Activated naive CD4-positive, alpha-beta T cell treated with anti-CD3 and anti-CD28 coated beads, Interleukin-2, amount 50 U/mL, for 24 hours (primary cell): ENCODE measurements around the gene CDK5RAP2.
"Not testable (repeated sequence)": the region's sequence is repeated elsewhere in the genome, so short reads cannot be mapped to it uniquely, and the experiment has no call there.

Source experiments
- H3K27ac Mint-ChIP-seq: one replicate; pipeline ENCODE4 v1.8.0; 2021; ENCODE audit warnings: mild to moderate bottlenecking, mixed read lengths
- H3K27me3 Mint-ChIP-seq: one replicate; pipeline ENCODE4 v1.8.0; 2021; ENCODE audit warnings: mixed read lengths
- H3K36me3 Mint-ChIP-seq: one replicate; pipeline ENCODE4 v1.8.0; 2021; ENCODE audit warnings: mixed read lengths
- H3K4me1 Mint-ChIP-seq: one replicate; pipeline ENCODE4 v1.8.0; 2021; ENCODE audit warnings: mixed read lengths
- H3K4me3 Mint-ChIP-seq: one replicate; pipeline ENCODE4 v1.8.0; 2021; ENCODE audit warnings: mild to moderate bottlenecking, mixed read lengths
- H3K9me3 Mint-ChIP-seq: one replicate; pipeline ENCODE4 v1.8.0; 2021; ENCODE audit warnings: mixed read lengths

Gene CDK5RAP2

DNA sequence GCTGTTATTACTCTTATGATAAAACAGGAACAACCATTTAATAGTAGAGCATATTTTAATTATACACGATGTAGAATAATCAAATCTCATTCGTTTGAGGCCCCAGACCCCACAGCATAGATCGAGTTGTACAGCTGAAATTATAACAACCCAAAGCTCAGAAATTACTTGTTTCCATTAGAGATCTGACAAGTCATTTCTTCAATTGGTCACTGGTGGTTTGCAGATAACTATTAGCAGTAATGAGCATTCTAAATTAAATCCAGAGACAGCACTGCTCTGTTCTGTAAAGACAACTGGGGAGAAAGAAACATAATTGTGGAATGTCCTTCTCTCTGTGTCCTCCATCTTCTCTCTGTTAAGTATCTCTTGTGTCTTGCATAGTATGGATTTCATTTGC, 12.9 kb downstream of the CDK5RAP2 start:
- Mint-ChIP-seq H3K27me3 (no peaks in the 10 kb centered on the region), H3K9me3 (no peaks in the 10 kb centered on the region), H3K36me3 (peaks cover 45% of the 10 kb centered on the region)

DNA sequence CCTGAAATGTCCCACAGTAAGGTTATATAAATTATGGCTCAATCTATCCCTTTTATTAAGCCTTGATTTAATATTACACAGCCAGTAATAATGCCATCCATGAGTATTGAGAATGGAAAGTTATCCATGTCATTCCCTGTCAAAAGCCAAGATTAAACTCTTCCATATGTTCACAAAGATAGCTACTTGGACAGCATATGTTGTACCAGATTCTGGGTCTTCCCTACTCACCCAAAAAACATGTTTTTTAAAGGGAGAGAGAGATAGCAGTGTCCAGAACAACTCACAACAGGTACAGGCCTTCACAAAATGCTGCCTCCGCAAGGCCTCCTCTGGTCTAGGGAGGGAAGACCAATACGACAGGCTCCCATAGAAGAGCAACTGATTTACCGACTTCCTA, 15.4 kb downstream of the CDK5RAP2 start:
- Mint-ChIP-seq H3K36me3 (peaks cover 40% of the 10 kb centered on the region), H3K27me3 (no peaks in the 10 kb centered on the region)

More for the DNA sequence above, 12.9 kb downstream of the CDK5RAP2 start:
- no peak overlapping the region for H3K27ac Mint-ChIP-seq
- H3K4me1 Mint-ChIP-seq = peaks cover 26% of the 10 kb centered on the region
- no peak overlapping the region for H3K4me3 Mint-ChIP-seq

DNA sequence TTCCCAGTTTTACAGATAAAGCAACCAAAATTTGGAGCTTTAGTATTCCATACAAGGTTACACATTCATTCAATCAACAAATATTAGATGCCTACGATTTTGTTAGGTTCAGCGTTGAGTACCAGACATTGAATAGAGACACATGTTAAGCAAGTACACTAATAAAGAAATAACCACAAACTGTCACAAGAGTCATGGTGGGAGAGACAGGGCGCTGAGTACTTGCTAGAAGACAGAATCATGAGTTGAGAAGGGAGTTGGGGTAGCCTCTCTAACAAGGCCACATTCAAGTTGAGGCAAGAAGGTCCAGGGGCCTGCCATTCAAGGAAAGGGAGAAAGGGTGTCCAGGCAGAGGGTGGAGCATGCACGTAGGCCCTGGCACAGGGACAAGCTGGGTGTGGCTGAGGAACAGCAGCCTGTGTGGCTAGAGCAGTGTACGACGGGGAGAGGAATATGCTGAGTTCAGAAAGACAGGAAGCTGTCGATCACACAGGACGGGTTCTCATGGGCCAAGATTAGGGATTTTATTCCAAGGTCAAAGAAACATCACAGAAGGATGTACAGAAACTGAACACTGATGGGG, 17.0 kb downstream of the CDK5RAP2 start:
- Mint-ChIP-seq H3K9me3 (no peaks in the 10 kb centered on the region), H3K27me3 (no peaks in the 10 kb centered on the region)

More for the DNA sequence above, 15.4 kb downstream of the CDK5RAP2 start:
- Mint-ChIP-seq H3K4me1 (peaks cover 32% of the 10 kb centered on the region), H3K4me3 (no peak overlapping the region), H3K27ac (no peak overlapping the region), H3K9me3 (no peaks in the 10 kb centered on the region)

DNA sequence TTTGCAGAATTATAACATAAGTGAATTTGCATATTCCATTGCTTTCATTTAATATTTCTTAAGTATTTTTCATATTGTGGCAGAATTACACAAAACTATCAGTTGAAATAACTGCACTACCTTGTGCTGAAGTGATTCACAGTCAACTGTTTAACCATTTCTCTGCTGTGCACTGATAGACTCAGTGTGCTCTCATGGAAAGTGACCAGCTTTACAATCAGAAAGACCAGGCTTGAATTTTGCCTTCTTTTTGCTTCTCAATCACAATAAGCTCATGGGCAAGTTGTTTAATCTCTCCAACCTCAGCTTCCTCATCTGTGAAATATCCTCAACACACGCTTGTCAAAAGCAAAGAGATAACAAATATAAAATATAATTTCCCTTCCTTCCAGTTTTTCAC, 18.3 kb downstream of the CDK5RAP2 start:
- Mint-ChIP-seq H3K27me3 (no peaks in the 10 kb centered on the region), H3K36me3 (peaks cover 30% of the 10 kb centered on the region), H3K27ac (no peak overlapping the region), H3K4me1 (peaks cover 37% of the 10 kb centered on the region), H3K9me3 (no peaks in the 10 kb centered on the region), H3K4me3 (no peak overlapping the region)

More for the DNA sequence above, 17.0 kb downstream of the CDK5RAP2 start:
- H3K4me3 Mint-ChIP-seq = no peak overlapping the region
- no peak overlapping the region for H3K27ac Mint-ChIP-seq
- H3K4me1 Mint-ChIP-seq = peaks cover 37% of the 10 kb centered on the region
- peaks cover 36% of the 10 kb centered on the region for H3K36me3 Mint-ChIP-seq

DNA sequence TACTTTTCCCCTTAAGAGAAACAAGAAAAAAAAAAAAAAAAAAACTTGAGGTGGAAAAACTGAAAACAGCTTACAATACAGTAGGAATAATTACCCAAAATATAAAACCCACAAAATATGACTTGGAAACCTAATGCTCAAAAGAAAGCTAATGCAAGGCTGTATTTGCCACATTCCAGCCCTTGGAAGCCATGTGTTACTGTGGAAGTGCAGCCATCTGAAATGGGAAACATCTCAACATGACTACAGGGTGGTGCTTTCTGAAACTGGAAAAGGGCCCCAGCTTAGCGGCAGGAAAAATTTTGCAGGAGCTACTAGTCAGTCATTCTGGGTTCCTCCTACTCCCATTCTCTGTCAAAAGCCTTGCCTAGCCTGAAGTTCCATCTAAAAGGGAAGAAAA, 20.4 kb downstream of the CDK5RAP2 start:
- no peak overlapping the region for H3K4me3 Mint-ChIP-seq
- no peaks in the 10 kb centered on the region for H3K9me3 Mint-ChIP-seq
- peaks cover 27% of the 10 kb centered on the region for H3K4me1 Mint-ChIP-seq
- H3K27ac Mint-ChIP-seq = no peak overlapping the region
- H3K36me3 Mint-ChIP-seq = peaks cover 21% of the 10 kb centered on the region
- H3K27me3 Mint-ChIP-seq = no peaks in the 10 kb centered on the region

DNA sequence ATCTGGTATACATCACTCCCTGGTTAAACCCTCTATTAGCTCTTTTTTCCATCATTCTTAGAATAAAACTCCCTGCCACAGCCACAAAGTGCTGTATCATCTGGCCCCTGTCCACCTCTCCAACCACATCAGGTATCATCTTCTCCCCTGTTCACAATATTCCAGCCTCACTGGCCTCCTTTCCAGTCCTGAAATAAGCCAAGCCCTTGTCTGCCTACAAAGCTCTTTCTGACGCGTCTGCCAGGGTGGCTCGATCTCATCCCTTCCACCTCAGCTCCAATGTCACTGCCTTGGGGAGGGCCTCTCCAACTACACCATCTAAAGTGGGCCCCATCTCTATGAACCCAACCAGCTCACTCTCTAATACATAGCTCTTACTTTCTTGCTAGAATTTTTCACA, 21.5 kb downstream of the CDK5RAP2 start:
- no peaks in the 10 kb centered on the region for H3K27me3 Mint-ChIP-seq
- no peak overlapping the region for H3K4me3 Mint-ChIP-seq
- H3K4me1 Mint-ChIP-seq = peaks cover 27% of the 10 kb centered on the region
- H3K27ac Mint-ChIP-seq = no peak overlapping the region
- no peaks in the 10 kb centered on the region for H3K9me3 Mint-ChIP-seq
- peaks cover 19% of the 10 kb centered on the region for H3K36me3 Mint-ChIP-seq

DNA sequence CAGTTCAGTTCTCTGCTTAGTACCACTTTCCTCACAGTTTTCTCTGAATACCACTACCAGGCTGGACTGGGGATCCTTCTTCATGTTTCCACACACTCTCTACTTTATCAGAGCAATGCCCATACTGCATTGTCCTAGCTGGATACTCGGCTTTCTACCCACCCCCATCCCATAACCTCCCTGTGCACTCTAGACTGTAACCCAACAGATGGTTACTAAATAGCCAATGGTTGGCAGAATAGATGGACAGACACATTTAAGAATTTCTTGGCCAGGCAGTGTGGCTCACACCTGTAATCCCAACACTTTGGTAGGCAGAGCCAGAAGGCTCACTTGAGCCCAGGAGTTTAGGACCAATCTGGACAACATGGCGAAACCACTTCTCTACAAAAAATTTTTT, 22.8 kb downstream of the CDK5RAP2 start:
- peaks cover 16% of the 10 kb centered on the region for H3K4me1 Mint-ChIP-seq
- H3K27ac Mint-ChIP-seq = no peak overlapping the region
- no peaks in the 10 kb centered on the region for H3K9me3 Mint-ChIP-seq
- no peaks in the 10 kb centered on the region for H3K27me3 Mint-ChIP-seq
- no peak overlapping the region for H3K4me3 Mint-ChIP-seq
- peaks cover 16% of the 10 kb centered on the region for H3K36me3 Mint-ChIP-seq

DNA sequence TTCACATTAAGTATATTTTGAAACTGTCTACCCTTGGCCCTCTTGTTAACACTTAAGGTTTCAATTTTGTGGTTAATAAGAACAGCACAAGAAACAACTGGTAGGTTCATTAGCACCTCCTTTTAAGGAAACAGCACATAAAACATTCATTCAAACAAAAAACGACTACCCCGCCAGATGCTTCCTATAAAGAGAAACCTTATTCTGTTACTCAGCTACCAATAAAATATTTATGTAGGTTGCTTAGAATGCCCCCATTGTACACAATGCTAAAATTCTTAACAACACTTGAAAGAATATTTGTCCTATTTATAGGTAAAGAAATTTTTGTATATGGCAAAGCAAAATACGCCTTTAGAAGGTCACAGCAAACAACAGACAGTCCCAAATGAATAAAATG, 23.2 kb downstream of the CDK5RAP2 start:
- Mint-ChIP-seq H3K36me3 (peaks cover 16% of the 10 kb centered on the region), H3K27me3 (no peaks in the 10 kb centered on the region), H3K27ac (no peak overlapping the region), H3K4me3 (no peak overlapping the region), H3K4me1 (peaks cover 13% of the 10 kb centered on the region), H3K9me3 (no peaks in the 10 kb centered on the region)

DNA sequence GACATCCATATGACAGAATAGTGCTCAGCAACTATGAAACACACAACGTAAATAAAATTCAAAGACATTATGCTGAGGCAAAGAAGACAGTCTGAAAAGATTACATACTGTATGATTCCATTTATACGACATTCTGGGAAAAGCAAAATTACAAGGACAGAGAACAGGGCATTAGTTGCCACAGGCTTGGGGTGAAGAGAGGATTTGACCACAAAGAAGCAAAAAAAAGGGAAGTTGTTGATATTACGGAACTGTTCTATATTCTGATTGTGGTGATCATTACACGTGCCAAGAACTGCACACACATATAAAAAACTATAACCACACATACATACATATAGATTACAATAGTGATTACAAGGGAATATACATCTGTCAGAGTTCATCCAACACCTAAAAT, 24.1 kb downstream of the CDK5RAP2 start:
- H3K4me1 Mint-ChIP-seq = peaks cover 22% of the 10 kb centered on the region
- H3K4me3 Mint-ChIP-seq = no peak overlapping the region
- H3K27me3 Mint-ChIP-seq = no peaks in the 10 kb centered on the region
- H3K36me3 Mint-ChIP-seq = peaks cover 20% of the 10 kb centered on the region
- H3K9me3 Mint-ChIP-seq = no peaks in the 10 kb centered on the region
- H3K27ac Mint-ChIP-seq = no peak overlapping the region

DNA sequence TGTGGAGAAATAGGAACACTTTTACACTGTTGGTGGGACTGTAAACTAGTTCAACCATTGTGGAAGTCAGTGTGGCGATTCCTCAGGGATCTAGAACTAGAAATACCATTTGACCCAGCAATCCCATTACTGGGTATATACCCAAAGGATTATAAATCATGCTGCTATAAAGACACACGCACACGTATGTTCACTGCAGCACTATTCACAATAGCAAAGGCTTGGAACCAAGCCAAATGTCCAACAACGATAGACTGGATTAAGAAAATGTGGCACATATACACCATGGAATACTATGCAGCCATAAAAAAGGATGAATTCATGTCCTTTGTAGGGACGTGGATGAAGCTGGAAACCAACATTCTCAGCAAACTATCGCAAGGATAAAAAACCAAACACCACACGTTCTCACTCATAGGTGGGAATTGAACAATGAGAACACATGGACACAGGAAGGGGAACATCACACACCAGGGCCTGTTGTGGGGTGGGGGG, 27.7 kb downstream of the CDK5RAP2 start:
- not testable (repeated sequence) for H3K9me3 Mint-ChIP-seq, H3K27me3 Mint-ChIP-seq, H3K4me3 Mint-ChIP-seq, H3K27ac Mint-ChIP-seq
- peaks cover 13% of the 10 kb centered on the region for H3K4me1 Mint-ChIP-seq
- peaks cover 20% of the 10 kb centered on the region for H3K36me3 Mint-ChIP-seq

DNA sequence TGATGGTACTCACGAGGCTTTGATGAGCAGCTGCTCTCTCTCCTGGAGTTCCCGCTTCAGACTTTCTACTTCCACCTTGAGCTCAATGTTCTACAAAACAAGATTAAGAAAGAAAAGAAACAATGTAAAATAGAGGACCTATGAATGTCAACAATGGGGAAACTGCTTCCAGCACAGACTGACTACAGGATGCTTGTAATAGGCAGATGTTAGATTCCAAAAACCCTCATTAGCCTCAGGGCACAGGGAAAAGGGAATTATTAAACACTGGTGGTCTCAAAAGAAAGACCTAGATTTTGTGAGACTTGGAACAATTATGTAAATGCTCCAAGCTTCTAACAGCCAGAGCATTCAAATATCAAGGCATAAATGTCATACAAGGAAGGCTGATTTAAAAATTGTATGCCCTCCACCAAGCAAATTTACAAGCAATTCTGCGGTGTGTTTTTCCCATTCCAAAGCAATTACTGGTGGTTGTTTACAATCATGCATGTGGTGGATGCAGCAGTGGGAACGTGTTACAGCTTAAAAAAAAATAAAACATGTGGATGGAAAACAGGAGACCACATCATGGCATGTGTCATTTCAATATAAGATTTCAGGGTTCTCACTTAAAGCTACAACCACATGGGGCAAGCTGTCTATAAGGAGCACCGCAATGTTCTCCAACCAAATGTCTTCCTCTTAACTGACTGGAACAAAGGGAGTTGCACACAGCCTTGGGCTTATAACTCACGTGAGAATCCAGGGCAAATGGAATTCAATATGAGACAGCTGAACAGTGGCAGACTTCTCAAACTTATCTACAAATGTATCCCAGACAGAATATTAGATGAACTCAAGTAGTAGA, 34.0 kb downstream of the CDK5RAP2 start:
- Mint-ChIP-seq H3K36me3 (peaks cover 23% of the 10 kb centered on the region), H3K27ac (no peak overlapping the region), H3K9me3 (no peaks in the 10 kb centered on the region), H3K4me3 (no peak overlapping the region), H3K27me3 (no peaks in the 10 kb centered on the region), H3K4me1 (peaks cover under 1% of the 10 kb centered on the region)

DNA sequence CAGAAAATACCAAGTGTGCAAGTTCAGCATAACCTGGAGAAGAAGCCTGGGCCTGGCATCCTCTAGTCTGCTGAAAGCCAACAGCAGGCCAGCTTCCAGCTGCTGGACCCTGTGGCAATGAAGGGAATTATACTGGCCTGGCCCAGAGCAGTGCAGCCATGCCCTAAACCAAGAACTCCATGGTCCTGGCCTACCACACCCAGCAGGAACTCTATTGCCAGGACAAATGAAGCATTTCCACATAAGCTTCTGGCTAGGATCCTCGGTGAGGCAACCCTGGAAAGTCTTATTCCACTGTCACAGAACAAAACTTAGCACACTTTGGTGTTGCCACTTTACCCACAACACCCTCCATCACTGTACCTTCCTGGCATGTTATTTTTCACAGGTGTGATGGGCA, 35.5 kb downstream of the CDK5RAP2 start:
- Mint-ChIP-seq H3K4me3 (no peak overlapping the region), H3K27ac (no peak overlapping the region), H3K27me3 (no peaks in the 10 kb centered on the region), H3K9me3 (no peaks in the 10 kb centered on the region), H3K36me3 (peaks cover 21% of the 10 kb centered on the region), H3K4me1 (no peaks in the 10 kb centered on the region)

DNA sequence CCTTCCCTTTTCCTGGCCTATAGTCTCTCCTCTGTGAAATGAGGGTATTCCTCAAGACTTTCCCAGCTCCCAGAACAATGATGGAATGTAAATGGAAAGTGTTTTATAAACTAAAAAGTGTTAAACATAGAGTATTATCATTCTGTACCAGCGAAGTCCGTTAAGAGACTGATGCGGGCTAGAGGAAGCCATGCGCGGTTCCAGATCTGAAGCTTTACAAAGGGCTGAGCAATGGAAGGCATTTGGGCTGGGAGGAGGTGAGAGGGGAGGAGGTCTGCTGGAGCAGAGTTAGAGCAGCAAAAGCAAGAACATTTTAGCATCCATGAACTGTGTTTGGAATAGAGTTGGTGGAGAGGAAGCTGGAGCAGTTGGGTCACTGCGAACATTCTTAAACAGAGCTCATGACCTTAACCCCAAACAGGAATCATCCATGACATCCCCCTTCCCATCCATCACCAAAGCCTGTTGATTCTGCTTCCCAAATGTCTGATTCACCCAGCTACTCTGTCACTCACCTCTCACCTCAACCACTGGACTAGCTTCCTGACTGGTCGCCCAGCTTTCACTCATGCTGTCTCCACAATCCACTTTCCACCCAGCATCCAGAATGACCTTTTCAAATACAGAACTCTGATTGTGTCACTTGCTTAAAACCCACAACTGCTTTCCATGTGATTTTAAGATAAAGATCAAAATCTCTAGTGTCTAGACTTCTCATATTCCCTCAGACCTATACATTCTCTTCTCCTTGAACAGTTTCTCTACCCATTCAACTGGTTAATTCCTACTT, 37.1 kb downstream of the CDK5RAP2 start:
- Mint-ChIP-seq H3K9me3 (no peaks in the 10 kb centered on the region), H3K4me1 (no peaks in the 10 kb centered on the region), H3K27me3 (no peaks in the 10 kb centered on the region), H3K4me3 (no peak overlapping the region), H3K36me3 (peaks cover 24% of the 10 kb centered on the region), H3K27ac (no peak overlapping the region)

DNA sequence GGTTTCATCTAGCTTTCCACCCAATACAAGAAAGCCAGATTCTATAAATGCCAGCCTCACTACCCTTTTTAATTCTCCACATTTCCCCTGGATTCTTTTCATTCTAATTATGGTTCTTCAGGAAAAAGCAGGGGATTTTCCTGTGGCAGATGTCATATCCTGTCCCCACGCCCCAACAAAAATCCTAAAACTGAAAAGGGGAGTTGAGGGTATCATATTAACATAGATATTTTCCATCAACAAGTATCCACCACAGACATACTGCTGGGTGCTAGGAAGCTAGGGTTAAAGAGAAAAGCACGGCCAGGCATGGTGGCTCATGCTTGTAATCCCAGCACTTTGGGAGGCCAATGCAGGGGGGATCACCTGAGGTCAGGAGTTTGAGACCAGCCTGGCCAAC, 38.0 kb downstream of the CDK5RAP2 start:
- peaks cover 23% of the 10 kb centered on the region for H3K36me3 Mint-ChIP-seq

DNA sequence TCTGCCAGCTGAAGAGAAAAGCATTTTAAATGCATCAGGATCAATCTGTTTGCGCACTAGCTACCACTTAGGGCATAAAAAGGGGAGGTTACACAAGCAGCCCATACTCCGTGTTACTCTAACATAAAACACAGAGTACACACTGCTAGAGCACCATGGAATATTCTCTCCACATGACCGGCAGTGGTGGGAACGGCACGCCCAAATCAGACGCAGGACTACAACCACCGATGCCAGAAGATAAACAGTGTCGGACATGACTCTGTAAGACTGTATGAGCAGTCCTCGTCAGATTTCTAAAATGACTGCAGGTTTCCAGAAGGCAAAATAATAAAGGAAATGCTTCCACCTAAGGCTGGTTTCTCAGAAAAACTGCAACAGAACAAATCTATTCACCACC, 40.0 kb downstream of the CDK5RAP2 start:
- Mint-ChIP-seq H3K27ac (no peak overlapping the region), H3K4me3 (no peak overlapping the region), H3K27me3 (no peaks in the 10 kb centered on the region), H3K4me1 (no peaks in the 10 kb centered on the region), H3K9me3 (no peaks in the 10 kb centered on the region), H3K36me3 (peaks cover 32% of the 10 kb centered on the region)

More for the DNA sequence above, 38.0 kb downstream of the CDK5RAP2 start:
- Mint-ChIP-seq H3K27ac (no peak overlapping the region), H3K9me3 (no peaks in the 10 kb centered on the region), H3K4me3 (no peak overlapping the region), H3K27me3 (no peaks in the 10 kb centered on the region), H3K4me1 (no peaks in the 10 kb centered on the region)

DNA sequence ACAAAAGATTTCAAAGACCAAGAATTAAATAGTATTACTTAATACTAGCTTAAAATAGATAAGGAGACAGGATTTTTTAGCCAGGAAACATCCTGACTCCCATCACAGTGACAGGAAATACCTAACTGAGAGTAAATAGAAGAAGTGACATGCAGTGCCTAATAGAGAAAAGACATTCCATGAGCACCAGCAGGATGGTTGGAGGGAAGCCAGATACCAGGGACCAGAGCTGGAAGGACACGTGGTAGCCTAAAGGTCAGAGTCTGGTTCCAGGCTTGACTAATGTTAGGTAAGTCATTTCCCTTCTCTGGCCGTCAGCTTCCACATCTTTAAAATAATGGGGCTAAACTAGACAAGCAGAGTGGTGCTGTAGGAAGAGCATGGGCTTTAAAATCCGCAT, 41.6 kb downstream of the CDK5RAP2 start:
- no peak overlapping the region for H3K4me3 Mint-ChIP-seq
- no peaks in the 10 kb centered on the region for H3K27me3 Mint-ChIP-seq
- no peaks in the 10 kb centered on the region for H3K4me1 Mint-ChIP-seq
- no peaks in the 10 kb centered on the region for H3K9me3 Mint-ChIP-seq
- no peak overlapping the region for H3K27ac Mint-ChIP-seq
- peaks cover 27% of the 10 kb centered on the region for H3K36me3 Mint-ChIP-seq
